CD4-positive, alpha-beta T cell treated with Interleukin-4 for 4 hours (primary cell): ENCODE results near the gene CD274.
A peak's percentile ranks its signal among the peaks of the same experiment; 100 is the strongest.
"Not testable (repeated sequence)": the region's sequence is repeated elsewhere in the genome, so short reads cannot be mapped to it uniquely, and the experiment has no call there.

Source experiments
- DNase-seq: peaks from one replicate; pipeline ENCODE4 v3.0.0-alpha.2; 2020

The CD274 gene

GRCh38 chr9:5450359-5451091 lies at the start of gene CD274:
Gene CD274, plus strand, starts transcription at chr9:5450542. Its CDS starts 5,572 bp downstream, at chr9:5456114.
- peak; percentile 76 for DNase-seq

- DNase-seq = no peak
Observed at GRCh38 chr9:5402217-5402616, 48.1 kb upstream of the CD274 start.

DNA sequence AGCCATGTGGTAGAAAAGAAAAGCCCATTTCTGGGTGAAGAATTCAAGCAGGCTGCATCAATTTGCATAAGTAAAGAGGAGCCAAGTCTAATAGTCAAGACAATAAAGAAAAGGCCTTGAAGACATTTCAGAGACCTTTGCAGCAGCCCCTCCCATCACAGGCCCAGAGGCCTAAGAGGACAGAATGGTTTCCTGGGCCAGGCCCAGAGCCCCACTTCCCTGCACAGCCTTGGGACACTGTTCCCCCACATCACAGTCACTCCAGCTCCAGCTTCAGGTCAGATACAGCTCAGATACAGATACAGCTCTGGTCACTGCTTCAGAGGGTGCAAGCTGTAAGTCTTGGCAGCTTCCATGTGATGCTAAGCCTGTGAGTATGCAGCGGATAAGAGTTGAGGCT lies 41.7 kb upstream of the CD274 start:
- DNase-seq = no peak

DNA sequence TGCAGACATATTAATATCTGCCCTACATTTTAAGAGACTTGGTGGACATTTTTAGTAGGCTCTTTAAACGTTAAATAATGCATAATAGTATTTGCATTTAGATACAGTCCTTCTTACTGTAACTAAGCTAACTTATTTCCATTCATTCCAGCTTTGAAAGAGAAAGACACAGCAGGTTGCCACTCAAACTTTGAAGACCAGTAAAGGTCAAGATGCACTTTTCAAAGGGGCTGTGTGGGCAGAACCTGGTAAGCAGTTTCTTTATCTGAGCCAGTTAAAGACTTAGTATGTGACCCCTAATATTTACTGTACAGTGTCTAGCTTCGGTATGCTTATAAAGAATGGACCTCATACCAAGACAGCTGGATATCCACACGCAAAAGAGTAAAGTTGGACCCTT lies 33.4 kb upstream of the CD274 start:
- DNase-seq = no peak

GRCh38 chr9:5418481-5418880 lies 31.9 kb upstream of the CD274 start:
- DNase-seq = no peak

GRCh38 chr9:5419987-5420386 lies 30.4 kb upstream of the CD274 start:
- DNase-seq = no peak

- no peak for DNase-seq
Observed at GRCh38 chr9:5421163-5421562, 29.2 kb upstream of the CD274 start.

DNA sequence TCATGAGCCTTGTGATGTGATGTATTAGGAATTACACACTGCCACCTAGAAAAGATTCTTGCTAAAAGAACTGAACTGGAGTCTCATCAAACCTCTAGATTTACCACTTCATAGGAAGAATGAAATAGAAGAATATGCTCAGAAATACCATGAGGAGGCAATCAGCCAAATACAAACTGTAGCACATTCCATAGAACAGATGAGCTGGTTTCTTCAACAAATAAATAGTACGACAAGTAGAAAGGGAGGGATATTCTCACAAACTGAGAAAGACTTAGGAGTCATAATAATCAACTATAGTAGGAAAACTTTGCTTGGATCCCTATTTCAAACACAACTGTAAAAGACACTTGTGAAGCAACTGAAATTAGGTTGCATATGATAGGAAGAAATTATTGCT lies 28.1 kb upstream of the CD274 start:
- no peak for DNase-seq

- peak; percentile 62 for DNase-seq
Observed at GRCh38 chr9:5425006-5425628, 25.2 kb upstream of the CD274 start.

- DNase-seq = no peak
Observed at GRCh38 chr9:5427005-5427404, 23.3 kb upstream of the CD274 start.

GRCh38 chr9:5428172-5428571 lies 22.2 kb upstream of the CD274 start:
- no peak for DNase-seq

- DNase-seq = no peak
Observed at GRCh38 chr9:5428794-5429528, 21.4 kb upstream of the CD274 start.

- DNase-seq = no peak
Observed at GRCh38 chr9:5429873-5430564, 20.3 kb upstream of the CD274 start.

GRCh38 chr9:5430912-5431311 lies 19.4 kb upstream of the CD274 start:
- no peak for DNase-seq

- not testable (repeated sequence) for DNase-seq
Observed at GRCh38 chr9:5432890-5433289, 17.5 kb upstream of the CD274 start.

DNA sequence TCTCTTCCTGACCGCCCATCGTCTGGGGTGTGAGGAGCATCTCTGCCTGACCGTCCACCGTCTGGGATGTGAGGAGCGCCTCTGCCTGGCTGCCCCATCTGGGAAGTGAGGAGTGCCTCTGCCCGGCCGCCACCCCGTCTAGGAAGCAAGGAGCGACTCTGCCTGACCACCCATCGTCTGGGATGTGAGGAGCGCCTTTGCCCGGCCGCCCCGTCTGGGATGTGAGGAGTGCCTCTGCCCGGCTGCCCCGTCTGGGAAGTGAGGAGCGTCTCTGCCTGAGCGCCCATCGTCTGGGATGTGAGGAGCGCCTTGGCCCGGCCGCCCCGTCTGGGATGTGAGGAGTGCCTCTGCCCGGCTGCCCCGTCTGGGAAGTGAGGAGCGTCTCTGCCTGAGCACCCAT lies 17.0 kb upstream of the CD274 start:
- not testable (repeated sequence) for DNase-seq

GRCh38 chr9:5433841-5434810 lies 16.2 kb upstream of the CD274 start:
- not testable (repeated sequence) for DNase-seq

GRCh38 chr9:5435912-5436311 lies 14.4 kb upstream of the CD274 start:
- no peak for DNase-seq

- no peak for DNase-seq
Observed at GRCh38 chr9:5436441-5436840, 13.9 kb upstream of the CD274 start.

DNA sequence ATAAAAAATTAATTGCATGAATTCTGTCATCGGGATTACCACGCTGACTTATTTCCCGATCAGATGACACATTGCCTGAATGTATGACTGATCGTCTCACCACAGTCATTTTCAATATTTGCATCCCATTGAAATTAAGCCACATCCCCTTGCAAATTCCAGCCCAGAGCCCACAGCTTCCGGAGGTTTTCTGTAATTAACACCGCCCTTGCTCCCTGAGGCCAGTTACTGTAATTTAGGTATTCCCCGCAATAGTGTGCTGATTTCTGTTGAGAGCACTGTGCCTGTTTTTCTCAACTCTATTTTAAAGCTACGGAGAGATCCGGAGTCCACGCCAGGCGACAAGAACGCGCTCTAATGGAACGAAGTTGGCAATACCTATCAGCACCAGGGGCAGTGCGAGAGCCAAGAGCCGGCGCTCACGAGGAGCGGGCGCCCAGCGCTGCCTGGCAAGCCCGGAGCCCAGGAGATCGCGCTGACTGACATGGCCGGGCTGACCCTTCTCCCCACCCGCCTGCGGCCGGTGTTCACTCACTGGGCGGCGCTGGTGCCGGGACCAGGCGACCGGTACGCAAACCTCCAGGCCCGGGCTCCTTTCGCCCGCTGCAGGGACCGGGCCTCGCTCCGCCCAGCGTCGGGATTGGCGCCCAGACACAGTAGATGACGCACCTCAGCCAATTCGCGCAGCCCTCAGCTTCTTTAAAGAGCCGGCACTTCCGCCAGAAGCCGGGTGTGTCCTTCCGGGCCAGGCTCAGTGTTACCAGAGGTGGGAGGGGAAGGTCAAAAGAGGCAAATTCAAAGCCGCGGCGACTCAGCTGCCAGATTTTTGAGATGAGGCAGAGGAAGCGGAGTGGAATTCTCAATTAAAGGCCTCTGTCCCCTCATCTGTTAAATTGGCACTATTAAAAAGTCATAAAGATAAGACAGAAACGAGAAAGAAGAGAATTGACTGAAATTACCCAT lies 12.8 kb upstream of the CD274 start, which contains the start of gene PLGRKT:
PLGRKT (minus strand) TSS at position 672 of the 963 bp plus-strand sequence. CDS start 5,948 bp downstream, outside the sequence.
- peak; percentile 92 for DNase-seq
